ENCODE measurements around the gene ITGB8. TPM values are rescaled to one million over a fixed set of nuclear protein-coding genes. Genes with fewer than 3 reads are reported as not detected.

ITGB8 gene
- 19.0 TPM for total RNA-seq (ENCODE audit: unreplicated experiment)
- long read RNA-seq, partial matches to known transcripts: 1 of 7 reads
- long read RNA-seq, other reads (novel, unspliced or antisense): 5 of 7 reads

DNA sequence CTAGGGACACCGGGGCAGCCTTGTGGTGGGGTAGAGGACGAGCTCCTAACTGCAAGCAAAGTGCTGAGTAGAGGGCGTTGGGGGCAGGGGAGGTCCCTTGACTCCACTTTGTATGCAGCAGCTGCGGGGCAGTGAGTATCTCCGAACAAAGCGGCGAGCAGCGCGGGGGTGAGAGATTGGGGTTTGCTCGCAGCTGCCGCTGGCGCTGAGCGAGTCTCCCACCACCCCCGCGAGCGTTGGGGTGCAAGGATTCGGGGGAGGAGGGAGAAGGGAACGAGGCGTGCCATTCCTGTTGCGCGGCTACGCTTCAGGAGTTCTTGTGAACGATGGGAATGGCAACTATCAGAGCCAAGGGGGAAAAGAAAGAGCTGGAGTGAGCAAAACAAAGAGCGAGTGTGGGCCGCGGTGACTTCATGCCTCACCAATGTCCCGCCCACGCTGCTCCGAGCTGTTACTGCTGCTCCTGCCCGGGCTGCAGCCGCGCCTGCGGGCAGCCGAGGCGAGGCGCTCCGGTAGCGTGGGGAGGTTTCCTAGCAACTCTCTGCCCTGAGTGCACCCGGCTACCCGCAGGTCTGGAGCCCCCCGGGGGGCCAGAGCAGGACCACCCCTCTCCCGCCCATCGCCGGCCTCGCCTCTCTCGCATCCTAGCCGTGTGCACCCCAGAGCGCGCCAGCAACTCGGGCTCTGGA, at the start of gene ITGB8:
ITGB8 (plus strand) TSS at position 662 of the 689 bp plus-strand sequence. CDS start 907 bp downstream, outside the sequence.
- Mint-ChIP-seq H3K9me3 (ENCODE audit: unreplicated experiment) (peaks cover 23% of the 10 kb centered on the region), H3K4me3 (ENCODE audit: unreplicated experiment) (peak within 1 kb of the TSS; percentile 99), H3K27me3 (ENCODE audit: unreplicated experiment) (peaks cover 17% of the 10 kb centered on the region), H3K27ac (ENCODE audit: unreplicated experiment) (peak within 1 kb of the TSS; percentile 100), H3K4me1 (ENCODE audit: low read depth, unreplicated experiment) (peaks cover 12% of the 10 kb centered on the region), H3K36me3 (ENCODE audit: unreplicated experiment) (no peaks in the 10 kb centered on the region)
- peak; percentile 87 for DNase-seq
- TF ChIP-seq, protein P1, sequence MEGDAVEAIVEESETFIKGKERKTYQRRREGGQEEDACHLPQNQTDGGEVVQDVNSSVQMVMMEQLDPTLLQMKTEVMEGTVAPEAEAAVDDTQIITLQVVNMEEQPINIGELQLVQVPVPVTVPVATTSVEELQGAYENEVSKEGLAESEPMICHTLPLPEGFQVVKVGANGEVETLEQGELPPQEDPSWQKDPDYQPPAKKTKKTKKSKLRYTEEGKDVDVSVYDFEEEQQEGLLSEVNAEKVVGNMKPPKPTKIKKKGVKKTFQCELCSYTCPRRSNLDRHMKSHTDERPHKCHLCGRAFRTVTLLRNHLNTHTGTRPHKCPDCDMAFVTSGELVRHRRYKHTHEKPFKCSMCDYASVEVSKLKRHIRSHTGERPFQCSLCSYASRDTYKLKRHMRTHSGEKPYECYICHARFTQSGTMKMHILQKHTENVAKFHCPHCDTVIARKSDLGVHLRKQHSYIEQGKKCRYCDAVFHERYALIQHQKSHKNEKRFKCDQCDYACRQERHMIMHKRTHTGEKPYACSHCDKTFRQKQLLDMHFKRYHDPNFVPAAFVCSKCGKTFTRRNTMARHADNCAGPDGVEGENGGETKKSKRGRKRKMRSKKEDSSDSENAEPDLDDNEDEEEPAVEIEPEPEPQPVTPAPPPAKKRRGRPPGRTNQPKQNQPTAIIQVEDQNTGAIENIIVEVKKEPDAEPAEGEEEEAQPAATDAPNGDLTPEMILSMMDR (IDR thresholded peaks at IDR 0.05; ENCODE audit: partially characterized antibody, unreplicated experiment): no peak

DNA sequence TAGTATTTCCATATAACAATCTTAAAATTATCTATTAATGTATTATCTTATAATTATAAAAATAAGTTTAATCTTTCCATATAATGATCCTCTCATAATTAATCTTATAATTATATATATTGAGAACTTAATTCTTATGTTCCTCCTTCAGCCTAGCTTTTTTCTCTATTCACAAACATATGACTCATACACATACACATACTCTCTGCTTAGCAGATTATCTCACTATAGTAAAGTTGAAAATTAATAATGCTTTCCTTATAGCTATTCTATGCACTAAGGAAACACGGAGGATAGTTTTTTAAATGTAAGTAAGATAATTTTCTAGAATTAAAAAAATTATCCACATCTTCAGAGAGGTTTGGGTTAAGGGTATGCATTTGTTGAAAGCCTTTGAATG, 47.7 kb upstream of the ITGB8 start:
- Mint-ChIP-seq H3K27me3 (ENCODE audit: unreplicated experiment) (no peaks in the 10 kb centered on the region), H3K9me3 (ENCODE audit: unreplicated experiment) (no peaks in the 10 kb centered on the region), H3K4me3 (ENCODE audit: unreplicated experiment) (no peak overlapping the region), H3K27ac (ENCODE audit: unreplicated experiment) (no peak overlapping the region), H3K4me1 (ENCODE audit: low read depth, unreplicated experiment) (peaks cover 7% of the 10 kb centered on the region), H3K36me3 (ENCODE audit: unreplicated experiment) (no peaks in the 10 kb centered on the region)
- TF ChIP-seq, protein P1 (IDR thresholded peaks at IDR 0.05; ENCODE audit: partially characterized antibody, unreplicated experiment): no peak
- DNase-seq: no peak

DNA sequence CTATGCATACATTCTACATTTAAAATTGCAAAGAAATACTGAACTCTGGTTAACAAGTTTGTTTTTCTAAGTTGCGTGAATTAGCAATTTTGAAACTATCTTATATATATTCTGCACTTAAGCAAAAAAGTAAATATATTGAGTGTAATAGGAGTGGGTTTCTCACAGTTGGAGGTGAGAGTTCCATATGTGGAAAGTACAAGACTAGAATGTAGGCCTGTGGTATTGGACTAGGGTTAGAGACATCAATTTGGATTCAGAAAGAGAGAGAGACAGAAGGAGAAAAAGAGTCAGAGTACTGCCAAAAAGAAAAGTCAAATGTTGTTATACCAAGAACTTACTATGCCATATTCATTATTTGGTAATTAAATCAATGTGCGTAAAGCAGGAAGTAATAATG, 47.3 kb upstream of the ITGB8 start:
- no peak overlapping the region for H3K4me3 Mint-ChIP-seq (ENCODE audit: unreplicated experiment)
- DNase-seq: no peak
- peaks cover 7% of the 10 kb centered on the region for H3K4me1 Mint-ChIP-seq (ENCODE audit: low read depth, unreplicated experiment)
- no peak overlapping the region for H3K27ac Mint-ChIP-seq (ENCODE audit: unreplicated experiment)
- no peaks in the 10 kb centered on the region for H3K36me3 Mint-ChIP-seq (ENCODE audit: unreplicated experiment)
- H3K27me3 Mint-ChIP-seq (ENCODE audit: unreplicated experiment): no peaks in the 10 kb centered on the region
- TF ChIP-seq, protein P1 (IDR thresholded peaks at IDR 0.05; ENCODE audit: partially characterized antibody, unreplicated experiment): no peak
- no peaks in the 10 kb centered on the region for H3K9me3 Mint-ChIP-seq (ENCODE audit: unreplicated experiment)

DNA sequence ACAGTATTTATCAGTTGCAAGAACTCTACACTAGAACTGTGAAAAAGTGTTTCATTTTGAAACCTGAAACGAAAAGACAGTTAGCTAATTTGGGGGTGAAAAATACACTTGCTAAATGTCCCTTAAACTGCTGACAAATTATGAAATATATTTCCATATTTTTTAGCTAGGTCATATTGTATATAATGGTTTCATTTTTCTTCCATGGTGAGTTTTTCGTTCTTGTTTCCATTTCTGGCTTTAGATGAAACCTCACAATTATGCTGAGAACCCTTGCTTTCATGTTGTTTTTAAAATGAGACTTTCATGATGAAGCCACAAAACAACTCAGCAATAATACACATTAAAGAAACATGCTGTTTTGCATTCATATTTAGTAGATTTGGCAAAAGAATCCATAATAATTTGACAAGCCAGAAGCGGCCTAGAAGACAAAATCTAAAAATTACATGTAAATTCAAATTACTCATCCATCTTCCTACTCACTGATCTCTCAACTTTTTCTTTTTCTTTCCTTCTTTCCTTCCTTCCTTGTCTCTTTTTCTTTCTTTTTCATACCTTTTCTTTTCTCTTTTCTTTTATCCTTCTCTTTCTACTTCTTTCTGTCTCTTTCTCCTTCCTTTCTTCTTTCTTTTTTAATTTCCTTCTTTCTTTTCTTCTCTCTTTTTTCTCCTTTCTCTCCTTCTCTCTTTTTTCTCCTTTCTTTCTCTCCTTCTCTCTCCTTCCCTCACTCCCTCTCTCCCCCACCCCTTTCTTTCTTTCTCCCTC, 46.5 kb upstream of the ITGB8 start:
- H3K27me3 Mint-ChIP-seq (ENCODE audit: unreplicated experiment): no peaks in the 10 kb centered on the region
- no peaks in the 10 kb centered on the region for H3K9me3 Mint-ChIP-seq (ENCODE audit: unreplicated experiment)
- no peak overlapping the region for H3K4me3 Mint-ChIP-seq (ENCODE audit: unreplicated experiment)
- TF ChIP-seq, protein P1 (IDR thresholded peaks at IDR 0.05; ENCODE audit: partially characterized antibody, unreplicated experiment): no peak
- DNase-seq: no peak
- H3K4me1 Mint-ChIP-seq (ENCODE audit: low read depth, unreplicated experiment): peaks cover 7% of the 10 kb centered on the region
- no peaks in the 10 kb centered on the region for H3K36me3 Mint-ChIP-seq (ENCODE audit: unreplicated experiment)
- no peak overlapping the region for H3K27ac Mint-ChIP-seq (ENCODE audit: unreplicated experiment)

DNA sequence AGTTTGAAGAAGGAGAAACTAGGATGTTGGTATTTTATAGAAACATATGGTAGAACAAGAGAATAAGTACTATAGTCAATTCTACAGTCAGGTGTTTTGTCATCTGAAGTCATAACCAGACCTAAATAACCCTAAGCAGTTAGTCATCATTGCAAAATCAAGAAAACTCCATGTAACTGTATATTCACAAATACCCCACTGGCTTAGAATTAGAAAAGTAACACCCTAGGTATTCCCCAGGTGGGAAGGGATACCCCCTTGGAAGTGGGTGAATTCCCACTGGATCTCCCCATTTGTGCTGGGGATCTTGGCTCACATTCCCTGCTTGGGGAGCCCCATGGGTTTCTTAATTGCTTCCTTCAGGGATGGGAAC, 45.9 kb upstream of the ITGB8 start:
- H3K9me3 Mint-ChIP-seq (ENCODE audit: unreplicated experiment): no peaks in the 10 kb centered on the region
- H3K36me3 Mint-ChIP-seq (ENCODE audit: unreplicated experiment): no peaks in the 10 kb centered on the region
- TF ChIP-seq, protein P1 (IDR thresholded peaks at IDR 0.05; ENCODE audit: partially characterized antibody, unreplicated experiment): no peak
- no peaks in the 10 kb centered on the region for H3K27me3 Mint-ChIP-seq (ENCODE audit: unreplicated experiment)
- DNase-seq: no peak
- peaks cover 7% of the 10 kb centered on the region for H3K4me1 Mint-ChIP-seq (ENCODE audit: low read depth, unreplicated experiment)
- H3K4me3 Mint-ChIP-seq (ENCODE audit: unreplicated experiment): no peak overlapping the region
- H3K27ac Mint-ChIP-seq (ENCODE audit: unreplicated experiment): no peak overlapping the region

Data from glutamatergic neuron (in vitro differentiated cells).